HG02759 (cell line): ENCODE measurements around the gene GLIS2.

ENCODE experiments used
- ATAC-seq: cut with Tn5 transposase; IDR thresholded peaks from one replicate; pipeline ENCODE4 v1.9.1; 2021; ENCODE audit warnings: mild to moderate bottlenecking, moderate library complexity; ENCODE audit not compliant: unreplicated experiment

GLIS2 gene

DNA sequence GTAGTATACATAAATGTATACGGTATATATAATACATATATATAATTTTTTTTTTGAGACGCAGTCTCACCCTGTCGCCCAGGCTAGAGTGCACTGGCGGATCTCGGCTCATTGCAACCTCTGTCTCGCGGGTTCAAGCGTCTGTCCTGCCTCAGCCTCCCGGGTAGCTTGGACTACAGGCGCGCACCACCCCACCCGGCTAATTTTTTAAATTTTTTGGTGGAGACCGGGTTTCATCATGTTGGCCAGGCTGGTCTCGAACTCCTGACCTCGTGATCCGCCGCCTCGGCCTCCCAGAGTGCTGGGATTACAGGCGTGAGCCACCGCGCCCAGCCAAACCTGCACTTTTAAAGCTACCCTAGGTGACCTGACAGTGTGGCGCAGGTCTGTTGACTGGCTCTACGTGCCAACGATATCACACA is 34.5 kb downstream of the GLIS2 start:
- ATAC-seq, result peak; percentile 1

DNA sequence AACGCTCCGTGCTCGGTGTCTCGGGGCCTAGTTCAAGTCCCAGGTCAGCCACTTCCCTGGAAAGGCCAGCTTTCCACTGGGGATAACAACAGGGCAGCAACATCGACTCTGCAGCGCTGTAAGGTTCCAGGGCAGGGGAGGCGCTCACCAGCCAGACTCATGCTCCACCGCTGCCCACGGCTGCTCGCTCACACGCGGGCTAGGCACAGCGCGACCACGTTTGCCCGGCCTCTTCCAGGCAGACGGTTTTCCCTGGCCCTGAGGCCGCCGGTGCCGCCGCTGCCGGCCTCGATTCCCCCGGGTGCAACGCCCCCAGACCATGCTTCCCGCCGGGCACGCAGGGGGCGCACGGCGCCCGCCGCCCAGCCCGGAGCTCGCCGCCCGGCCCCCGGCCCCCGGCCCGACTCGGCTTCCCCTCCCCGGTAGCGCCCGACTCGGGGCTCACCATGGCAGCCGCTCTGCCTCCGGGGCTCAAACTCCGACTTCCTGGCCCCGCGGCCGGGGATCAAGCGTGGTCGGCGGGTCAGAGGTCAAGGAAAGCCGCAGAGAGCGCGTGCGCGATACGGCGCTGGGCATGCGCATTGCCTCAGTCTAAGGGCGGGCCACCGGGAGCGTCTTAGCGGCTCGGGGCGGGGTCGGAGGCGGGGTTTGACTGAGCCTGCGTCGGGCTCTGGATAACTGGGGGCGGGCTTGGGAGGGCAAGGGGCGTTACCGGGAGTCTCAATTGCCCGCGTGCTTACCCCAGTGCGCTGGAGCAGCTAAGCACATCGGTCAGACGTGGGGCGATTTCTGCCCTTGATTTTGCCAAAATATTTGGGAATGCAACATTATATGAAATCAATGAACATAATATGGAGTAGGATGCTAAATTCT is 35.2 kb downstream of the GLIS2 start, which contains the start of gene PAM16:
Gene PAM16, minus strand, starts transcription at position 535 of the 873 bp plus-strand sequence. Its CDS starts 87 bp downstream, at position 448.
- ATAC-seq, result peak; percentile 94

DNA sequence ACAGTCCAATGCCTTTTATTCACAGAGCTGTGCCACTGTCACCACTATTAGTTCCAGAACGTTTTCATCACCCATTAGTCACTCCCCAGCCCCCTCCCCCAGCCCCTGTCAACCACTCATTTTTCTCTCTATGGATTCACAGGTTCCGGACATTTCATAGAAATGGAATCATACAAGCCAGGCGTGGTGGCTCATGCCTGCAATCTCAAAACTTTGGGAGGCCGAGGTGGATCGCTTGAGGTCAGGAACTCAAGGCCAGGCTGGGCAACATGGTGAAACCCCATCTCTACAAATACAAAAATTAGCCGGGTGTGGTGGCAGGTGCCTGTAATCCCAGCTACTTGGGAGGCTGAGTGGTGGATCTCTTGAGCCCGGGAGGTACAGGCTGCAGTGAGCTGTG is 36.0 kb downstream of the GLIS2 start:
- ATAC-seq, result no peak

DNA sequence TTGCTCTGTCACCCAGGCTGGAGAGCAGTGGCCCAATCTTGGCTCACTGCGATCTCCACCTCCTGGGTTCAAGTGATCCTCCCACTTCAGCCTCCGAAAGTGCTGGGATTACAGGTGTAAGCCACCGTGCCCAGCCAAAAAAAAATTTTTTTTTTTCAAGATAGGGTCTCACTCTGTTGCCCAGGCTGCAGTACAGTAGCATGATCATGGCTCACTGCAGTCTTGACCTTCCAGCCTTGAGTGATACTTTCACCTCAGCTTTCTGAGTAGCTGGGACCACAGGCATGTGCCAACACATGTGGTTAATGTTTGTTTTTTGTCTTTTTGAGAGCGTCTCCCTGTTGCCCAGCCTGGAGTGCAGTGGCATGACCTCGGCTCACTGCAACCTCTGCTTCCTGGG is 37.0 kb downstream of the GLIS2 start:
- ATAC-seq, result no peak

DNA sequence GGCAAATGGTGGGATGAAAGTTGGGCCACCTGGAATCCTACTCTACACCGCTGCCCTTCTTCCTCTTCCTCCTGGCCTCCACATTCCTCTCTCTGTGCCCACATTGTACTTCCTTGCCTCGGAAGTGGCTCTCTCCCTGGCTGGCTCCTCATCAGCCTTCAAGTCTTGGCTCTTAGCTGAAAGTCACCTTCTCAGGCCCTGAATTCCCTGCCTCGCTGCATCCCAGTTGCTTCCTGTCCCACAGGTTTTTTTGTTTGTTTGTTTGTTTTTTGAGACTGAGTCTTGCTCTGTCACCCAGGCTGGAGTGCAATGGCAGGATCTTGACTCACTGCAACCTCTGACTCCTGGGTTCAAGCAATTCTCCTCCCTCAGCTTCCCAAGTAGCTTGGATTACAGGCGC is 37.8 kb downstream of the GLIS2 start:
- no peak for ATAC-seq

DNA sequence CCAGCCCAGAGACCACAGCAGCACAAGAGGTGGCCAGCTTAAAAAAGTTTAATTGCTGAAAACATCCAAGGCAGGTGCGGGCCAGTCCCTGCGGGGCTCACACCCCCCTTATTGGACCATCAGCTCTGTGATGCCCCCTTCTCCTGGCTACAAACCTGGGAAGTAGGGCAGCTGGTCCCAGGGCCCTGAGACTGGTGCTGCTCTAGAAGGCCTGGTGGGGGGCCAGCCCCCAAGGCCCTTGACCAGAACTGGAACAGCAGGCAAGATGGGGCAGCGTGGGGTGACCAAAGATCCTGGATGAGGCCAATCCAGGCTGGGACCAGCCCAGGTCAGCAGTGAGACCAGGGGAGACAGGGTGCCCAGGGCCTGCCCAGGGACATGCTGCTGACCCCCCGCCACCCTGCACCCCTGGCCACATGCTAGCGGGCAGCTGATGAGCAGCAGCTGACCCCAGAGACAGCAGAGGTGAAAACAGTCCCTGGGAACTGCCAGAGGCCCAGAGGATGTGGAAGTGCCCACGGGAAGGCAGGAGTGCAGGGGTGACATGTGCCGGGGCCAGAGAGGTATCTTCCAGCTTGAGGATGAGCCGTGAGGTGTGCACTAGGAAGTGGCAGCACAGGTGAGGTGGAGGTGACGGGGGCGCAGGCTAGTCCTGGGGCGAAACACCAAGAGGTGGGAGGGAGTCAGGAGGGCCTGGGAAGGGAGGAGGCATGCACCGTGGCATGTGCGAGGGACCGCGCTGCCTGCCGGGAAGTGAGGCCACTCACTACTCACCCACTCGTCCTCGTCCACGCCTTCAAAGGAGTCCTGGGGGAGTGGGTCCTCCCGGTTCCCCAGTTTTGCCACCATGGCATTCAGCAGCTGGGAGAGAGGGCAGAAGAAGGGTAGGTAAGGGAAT is 38.9 kb downstream of the GLIS2 start:
- ATAC-seq, result no peak

DNA sequence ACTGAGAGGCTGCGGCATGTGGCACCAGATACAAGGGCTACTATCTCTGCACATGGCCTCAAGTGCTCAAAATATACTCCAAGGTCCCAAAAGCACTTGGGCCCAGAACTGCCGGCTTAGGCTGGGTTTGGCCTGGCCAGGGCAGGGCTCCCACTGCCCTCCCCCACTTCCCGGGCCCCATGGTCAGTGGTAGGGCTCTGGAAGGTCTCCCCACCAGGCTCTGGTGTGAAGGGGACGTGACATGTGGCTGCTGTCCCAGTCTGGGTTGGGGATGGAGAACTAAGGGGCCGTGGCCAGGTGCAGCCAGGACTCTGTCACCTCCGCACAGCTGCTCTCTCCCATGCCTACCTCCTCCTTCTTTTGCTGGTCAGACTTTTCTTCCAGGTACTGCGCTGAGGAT is 41.0 kb downstream of the GLIS2 start:
- ATAC-seq, result no peak

DNA sequence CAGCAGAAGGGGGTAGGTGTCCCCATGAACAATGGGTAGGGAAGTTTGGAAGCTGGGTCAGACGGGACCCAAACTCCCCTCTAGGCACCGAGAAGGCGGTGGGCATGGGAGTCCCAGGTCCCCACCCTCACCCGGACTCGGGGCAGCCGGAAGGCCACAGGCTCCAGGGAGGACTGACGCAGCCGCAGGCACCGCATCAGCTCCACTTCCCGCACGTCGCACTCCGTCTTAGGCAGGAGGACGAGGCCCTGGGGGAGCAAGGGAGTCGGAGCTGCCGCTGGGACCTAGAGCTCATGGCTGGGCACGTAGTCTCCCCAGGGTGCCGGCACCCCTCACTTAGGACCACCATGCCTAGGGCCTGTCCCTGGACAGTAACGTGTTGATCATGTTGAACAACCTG is 42.4 kb downstream of the GLIS2 start:
- no peak for ATAC-seq

DNA sequence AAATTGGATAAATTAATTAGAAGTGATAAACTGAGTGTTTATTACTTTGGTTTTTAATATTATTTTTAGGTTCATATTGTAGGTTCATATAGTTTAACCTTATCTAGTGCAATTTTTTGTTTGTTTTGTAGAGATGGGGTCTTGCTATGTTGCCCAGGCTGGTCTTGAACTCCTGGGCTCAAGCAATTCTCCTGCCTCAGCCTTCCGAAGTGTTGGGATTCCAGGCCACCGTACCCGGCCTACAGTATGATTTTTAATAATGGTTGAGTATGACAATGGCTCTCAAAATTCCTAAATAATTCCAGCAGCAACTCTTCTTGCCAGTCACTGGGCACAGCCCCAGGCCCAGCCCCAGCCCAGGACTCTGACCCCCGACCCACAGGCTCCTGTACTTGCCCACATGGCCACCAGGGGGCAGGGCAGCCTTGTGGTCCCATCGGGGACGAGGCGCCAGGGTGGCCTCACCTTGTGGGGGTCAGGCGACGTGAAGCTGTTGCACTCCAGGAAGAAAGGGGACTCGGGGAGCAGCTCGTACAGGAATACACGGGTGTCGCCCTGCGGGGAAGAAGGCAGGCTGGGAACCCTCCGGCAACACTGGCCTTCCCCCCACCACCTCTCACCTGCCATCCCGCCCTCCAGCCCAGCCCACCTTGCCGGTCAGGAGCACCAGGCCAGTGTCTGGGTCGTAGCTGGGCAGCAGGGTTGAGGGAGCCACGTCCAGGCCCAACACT is 43.1 kb downstream of the GLIS2 start:
- ATAC-seq, result no peak

DNA sequence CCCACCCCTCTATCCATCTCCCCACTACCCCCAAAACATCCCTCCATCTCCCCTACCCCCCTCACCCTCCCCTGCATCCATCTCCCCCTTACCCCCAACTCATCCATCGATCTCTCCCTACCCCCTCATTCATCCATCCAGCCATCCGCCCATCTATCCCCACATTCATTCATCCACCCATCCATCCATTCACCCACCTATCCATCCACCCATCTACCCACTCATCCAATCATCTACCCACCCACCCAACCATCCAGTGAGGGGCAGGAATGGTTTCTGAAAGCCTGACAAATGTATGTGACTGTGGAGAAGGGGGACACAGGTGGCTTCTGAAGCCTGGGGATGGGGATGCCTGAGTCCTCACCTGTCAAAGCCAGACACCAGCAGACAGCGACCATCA is 44.0 kb downstream of the GLIS2 start:
- ATAC-seq, result no peak

DNA sequence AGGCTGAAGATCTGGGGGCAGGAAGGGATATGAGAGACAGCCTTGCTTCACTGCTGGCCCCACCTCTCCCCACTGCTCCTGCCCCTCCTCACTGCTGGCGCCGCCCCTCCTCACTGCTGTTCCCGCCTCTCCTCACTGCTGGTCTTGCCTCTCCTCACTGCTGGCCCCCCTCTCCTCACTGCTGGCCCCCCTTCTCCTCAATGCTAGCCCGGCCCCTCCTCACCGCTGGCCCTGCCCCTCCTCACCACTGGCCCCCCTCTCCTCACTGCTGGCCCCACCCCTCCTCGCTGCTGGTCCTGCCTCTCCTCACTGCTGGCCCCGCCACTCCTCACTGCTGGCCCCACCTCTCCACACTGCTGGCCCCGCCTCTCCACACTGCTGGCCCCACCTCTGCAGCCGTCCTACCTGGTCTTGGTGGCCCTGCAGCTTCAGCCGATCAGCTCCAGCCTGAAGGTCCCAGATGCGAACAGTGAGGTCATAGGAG is 44.7 kb downstream of the GLIS2 start:
- ATAC-seq, result no peak

DNA sequence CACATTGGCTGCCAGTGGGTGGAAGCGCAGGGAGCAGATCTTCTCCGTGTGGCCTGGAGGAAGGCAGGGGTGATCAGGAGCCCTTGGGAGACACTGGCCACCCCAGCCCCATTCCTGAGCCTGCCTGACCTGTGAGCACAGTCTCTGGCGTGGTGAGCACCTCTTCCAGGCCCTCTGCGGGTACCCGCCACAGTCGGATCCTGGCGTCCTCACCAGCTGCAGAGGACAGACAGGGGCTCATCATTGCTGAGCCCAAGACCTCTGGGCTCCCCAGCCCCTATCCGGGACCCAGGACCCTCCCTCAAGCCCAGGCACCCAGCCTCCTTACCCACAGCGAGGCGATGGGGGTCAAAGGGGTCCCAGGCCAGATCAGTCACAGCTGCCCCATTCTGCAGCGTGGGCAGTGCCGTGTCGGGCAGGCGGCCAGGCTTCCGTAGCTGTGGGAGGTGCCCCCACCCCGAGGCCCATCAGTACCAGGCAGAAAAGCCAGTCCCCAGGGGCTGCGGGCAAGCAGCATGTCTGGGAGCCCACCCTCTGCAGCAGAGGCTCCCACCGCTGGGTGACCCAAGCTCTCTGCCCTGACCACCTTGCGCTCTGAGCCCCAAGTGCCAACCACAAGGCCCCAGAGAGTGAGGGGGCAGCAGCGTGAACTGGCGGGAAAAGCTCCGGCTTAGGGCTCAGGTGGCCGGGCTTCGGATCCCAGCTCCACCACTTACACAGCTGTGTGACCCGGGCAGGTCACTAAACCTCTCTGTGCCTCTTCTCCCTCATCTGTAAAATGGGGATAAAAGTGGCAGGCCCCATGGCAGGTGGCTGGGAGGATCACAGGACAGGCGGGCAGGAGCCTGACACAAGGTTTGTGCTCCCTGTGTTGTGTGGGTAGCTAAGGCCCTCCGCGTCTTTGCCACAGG is 45.4 kb downstream of the GLIS2 start:
- no peak for ATAC-seq

DNA sequence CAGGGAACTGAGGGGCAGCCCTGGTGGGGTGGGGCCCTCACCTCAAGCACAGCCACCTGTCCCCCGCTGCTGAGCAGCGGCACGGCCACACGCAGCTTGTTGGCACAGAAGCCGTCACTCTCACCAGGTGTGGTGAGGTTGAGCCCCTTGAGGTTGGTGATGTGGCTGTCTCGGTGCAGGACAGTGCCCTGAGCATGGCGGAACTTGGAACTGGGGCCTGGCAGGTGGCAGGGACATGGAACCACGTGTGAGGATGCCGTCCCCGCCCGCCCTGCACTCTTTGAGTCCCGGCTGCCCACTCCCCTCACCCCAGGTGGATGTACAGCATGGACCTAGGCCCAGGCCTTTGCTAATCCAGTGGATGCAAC is 46.1 kb downstream of the GLIS2 start:
- no peak for ATAC-seq

DNA sequence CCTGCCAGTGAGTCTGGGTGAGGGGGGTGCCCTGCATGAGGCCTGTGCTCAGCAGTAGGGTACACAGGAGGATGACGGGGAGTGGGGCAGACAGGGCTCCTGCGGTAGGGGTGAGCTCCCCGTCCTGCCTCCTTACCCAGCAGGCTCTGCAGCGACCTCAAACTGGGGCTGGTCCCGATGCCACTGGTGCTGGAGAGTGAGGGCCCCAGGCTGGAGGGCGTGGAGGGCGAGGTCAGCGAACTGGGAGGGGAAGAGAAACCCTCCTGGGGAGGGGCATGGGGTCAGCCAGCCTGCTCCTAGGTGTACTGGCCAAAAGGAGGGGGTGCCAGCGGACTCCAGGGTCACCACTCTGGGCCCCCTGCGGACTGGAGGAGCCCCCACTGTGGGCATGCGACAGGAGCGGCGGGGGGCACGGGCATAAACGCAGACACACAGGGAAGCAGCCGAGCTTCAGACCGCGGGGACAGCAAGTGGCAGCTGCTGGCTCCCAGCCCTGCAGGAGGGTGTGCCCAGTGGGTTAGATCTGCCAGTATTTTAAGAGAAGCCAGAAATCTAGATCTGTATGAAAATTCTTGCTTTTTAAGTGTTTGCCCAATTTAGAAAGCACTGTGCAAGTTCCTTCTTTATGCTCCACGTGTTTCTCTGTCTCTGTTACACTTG is 46.7 kb downstream of the GLIS2 start:
- no peak for ATAC-seq

DNA sequence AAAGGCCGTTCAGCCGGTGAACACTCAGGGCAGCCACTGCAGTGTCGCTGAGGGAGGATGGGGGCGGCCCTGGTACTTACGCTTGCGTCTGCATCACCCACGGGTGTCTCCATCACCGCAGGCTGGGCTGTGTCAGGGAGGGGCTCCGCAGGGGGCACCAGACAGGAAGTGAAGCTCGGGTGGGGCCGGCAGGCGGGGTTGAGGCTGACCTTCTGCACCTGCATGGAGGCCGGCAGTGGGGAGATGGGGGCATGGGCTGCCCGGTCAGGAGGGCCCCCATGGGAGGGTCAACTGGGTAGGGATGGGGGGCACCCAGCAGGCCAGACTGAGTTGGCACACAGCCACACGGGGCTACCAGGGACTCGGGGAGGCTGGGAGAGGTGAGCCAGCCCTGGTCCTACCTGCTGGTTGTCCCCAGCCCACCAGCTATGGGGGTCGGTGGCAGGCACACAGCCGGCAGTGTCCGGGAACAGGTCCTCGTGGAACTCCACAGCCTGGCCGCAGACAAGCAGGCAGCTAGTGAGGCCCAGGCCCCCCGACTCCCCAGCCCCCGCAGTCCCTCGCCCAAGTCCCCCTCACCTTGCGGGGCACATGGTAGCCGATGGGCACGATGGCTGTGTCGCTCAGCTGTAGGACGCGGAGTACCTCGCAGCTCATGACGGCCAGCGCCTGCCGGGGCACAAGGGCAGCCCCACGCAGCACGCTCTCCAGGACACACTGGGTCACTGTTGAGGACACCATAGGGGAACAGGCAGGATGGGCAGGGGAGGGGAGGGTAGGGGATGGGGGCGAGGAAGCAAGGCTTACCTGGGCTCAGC is 48.5 kb downstream of the GLIS2 start:
- ATAC-seq, result no peak

DNA sequence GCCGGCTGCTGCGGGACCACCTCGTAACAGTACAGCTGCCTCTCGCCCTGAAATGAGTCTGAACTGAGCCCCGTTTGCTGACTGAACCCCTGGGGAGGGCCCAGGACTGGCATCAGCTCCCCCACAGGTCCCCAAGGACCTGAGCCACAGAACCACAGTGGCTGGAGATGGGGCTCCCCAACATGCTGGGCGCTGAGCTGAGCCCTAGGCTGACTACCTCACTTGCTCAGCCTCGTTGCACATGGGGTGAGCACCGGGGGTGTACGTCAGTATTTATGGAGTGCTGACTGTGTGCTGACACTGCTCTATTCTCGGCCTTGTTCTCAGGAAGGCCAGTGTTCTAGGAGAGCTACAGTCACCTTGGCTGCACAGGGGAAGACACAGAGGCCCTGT is 49.1 kb downstream of the GLIS2 start:
- peak; percentile 82 for ATAC-seq

DNA sequence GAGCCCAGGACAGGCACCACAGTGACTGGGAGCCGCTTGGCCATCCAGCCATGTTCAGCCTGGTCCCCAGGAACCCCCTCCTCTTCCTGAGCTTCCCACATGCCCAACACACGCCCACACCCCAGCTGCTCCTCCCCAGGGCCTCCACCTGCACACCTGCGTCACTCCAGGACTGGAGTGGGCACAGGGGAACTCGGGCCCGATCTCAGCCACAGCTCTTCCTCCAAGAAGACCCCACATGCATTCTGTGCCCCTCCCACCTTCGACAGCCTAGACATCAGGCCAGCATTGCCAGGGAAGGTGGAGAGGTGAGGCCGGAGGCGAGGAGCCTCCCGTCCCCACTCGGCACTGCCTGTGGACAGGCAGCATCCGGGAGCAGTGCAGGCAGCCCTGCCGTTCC is 49.7 kb downstream of the GLIS2 start:
- ATAC-seq, result no peak

DNA sequence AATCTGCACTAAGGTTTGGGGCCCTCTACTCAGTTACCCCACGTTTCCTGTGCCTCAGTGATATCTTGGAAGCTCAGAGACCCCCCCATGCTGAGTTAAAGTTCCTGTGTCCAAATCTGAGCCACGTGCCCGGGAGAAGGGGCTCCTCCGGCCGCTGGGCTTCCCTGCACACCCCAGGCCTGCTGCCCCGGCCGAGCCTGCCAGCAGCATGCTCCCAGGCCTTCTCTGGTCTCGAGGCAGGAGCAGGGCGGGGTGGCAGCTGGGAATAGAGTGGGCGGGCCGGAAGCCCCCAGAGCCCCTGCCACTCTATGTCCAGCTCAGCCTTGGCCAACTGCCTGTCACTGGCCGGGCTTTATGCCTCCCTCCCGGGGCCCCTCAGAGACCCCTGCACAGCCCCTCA is 50.1 kb downstream of the GLIS2 start:
- no peak for ATAC-seq

DNA sequence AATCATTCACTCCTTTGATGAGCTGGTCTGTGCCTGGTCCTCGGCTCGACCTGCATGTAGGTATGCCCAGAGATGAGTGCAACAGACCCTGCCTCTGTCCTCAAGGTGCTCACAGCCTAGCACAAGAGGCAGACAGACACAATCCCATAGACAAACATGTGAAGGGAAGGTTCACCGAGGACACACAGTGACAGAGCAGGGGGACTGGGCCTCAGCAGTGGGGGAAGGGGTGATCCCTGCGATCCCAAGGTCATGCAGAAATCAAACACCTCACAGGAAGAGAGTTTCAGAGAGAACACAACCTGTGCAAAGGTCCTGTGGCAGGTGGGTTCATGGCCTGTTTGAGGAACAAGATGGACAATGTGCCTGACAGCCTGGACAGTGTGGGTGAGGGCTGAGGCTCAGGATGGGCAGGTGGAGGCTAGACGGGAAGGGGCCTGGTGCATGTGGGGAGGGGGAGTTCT is 51.6 kb downstream of the GLIS2 start:
- no peak for ATAC-seq
